ENCODE data around the gene LYL1.
"Not testable (repeated sequence)": the region's sequence is repeated elsewhere in the genome, so short reads cannot be mapped to it uniquely, and the experiment has no call there.

The LYL1 gene

GRCh38 chr19:13102666-13103580, at the start of gene LYL1:
LYL1 (minus strand) TSS chr19:13102858; CDS start chr19:13101171, 1,687 bp downstream.
- DNase-seq = peak; percentile 97

GRCh38 chr19:13151605-13152355, 49.1 kb upstream of the LYL1 start:
- peak; percentile 96 for DNase-seq

- no peak for DNase-seq
Observed at GRCh38 chr19:13150931-13151604, 48.4 kb upstream of the LYL1 start.

- DNase-seq = peak; percentile 88
Observed at GRCh38 chr19:13150187-13150930, 47.7 kb upstream of the LYL1 start, which contains the start of the genes IER2 and STX10. IER2 (plus strand) TSS chr19:13150411; CDS start chr19:13153187, 2,776 bp downstream. STX10 (minus strand) TSS chr19:13150375; CDS start chr19:13150173, 202 bp downstream.

- DNase-seq = peak; percentile 22
Observed at GRCh38 chr19:13149628-13150186, 47.0 kb upstream of the LYL1 start.

GRCh38 chr19:13149173-13149627, 46.5 kb upstream of the LYL1 start:
- DNase-seq = not testable (repeated sequence)

GRCh38 chr19:13146763-13147563, 44.3 kb upstream of the LYL1 start:
- no peak for DNase-seq

GRCh38 chr19:13139633-13140311, 37.1 kb upstream of the LYL1 start:
- no peak for DNase-seq

- DNase-seq = no peak
Observed at GRCh38 chr19:13138916-13139198, 36.2 kb upstream of the LYL1 start.

- no peak for DNase-seq
Observed at GRCh38 chr19:13138171-13138915, 35.7 kb upstream of the LYL1 start.

- DNase-seq = no peak
Observed at GRCh38 chr19:13137290-13137794, 34.7 kb upstream of the LYL1 start.

- no peak for DNase-seq
Observed at GRCh38 chr19:13135068-13136062, 32.7 kb upstream of the LYL1 start.

GRCh38 chr19:13134626-13135025, 32.0 kb upstream of the LYL1 start:
- no peak for DNase-seq

- no peak for DNase-seq
Observed at GRCh38 chr19:13133241-13133870, 30.7 kb upstream of the LYL1 start.

- DNase-seq = no peak
Observed at GRCh38 chr19:13132471-13133180, 30.0 kb upstream of the LYL1 start.

- DNase-seq = no peak
Observed at GRCh38 chr19:13130886-13131490, 28.3 kb upstream of the LYL1 start.

GRCh38 chr19:13129384-13129783, 26.7 kb upstream of the LYL1 start:
- no peak for DNase-seq
